Stimulated activated CD8-positive, alpha-beta memory T cell treated with anti-CD3 and anti-CD28 coated beads, Interleukin-15, amount 100 ng/mL, for 1 hour (primary cell): ENCODE measurements around the gene ANGPTL2.

Experiments
- DNase-seq: peaks from one replicate; pipeline ENCODE4 v3.0.0-alpha.2; 2020; ENCODE audit warnings: low read depth

The ANGPTL2 gene

DNA sequence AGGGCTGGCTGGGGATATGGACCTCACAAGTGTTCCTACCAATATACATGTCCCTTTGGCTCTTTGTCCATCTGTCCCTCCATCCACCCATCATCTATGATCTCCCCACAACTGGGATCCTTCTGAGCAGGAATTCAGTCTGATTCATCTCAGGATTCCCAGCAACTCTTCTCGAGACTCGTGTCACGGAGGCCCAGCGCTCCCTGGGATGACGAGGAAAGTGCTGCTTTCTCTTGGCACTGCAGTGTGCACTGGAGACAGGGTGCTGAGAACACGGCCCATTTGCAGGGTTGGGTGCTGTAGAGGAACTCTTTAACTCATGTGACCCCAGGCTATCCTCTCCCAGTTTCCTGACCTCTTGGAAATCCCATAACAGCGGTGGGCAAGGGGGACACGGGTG lies 72.9 kb downstream of the ANGPTL2 start:
- DNase-seq: no peak

DNA sequence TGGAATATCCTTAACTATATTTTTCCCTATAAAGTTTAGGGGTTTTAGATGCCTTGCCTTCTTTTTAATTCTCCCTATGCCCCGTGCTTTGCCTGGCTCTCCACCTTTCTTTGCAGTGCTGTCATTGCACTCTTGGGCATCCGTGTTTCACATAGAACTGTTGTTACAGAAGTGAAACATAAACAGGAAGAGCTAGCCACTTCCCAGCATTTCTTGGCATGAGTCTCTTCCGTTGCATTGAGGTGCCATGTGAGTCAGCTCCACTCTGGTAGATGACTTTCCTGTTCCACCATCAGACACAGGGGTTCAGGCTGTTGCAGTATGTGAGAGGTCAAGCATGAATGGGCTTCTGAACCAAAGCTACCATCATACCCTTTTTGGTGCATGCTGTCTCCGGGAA lies 73.4 kb downstream of the ANGPTL2 start:
- DNase-seq: no peak

- no peak for DNase-seq
Observed at GRCh38 chr9:127047971-127048370, 74.5 kb downstream of the ANGPTL2 start.

DNA sequence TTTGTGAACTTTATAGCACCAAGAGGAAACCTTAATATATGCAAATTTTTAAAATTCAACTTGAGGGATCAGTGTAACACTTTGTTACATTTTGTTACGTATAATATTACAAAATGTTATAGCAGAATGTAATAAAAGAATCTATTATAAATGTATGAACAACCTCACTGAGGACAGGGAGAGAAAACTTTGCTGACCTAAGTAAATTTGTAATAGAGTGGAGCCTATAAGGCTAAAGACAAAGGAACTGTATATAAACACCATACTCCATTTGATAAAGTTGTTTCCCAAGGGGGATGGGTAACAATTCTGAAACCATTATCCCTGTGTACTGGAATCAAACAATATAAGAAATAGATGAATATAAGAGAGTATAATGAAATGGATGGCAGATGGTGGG lies 77.3 kb downstream of the ANGPTL2 start:
- DNase-seq: no peak

DNA sequence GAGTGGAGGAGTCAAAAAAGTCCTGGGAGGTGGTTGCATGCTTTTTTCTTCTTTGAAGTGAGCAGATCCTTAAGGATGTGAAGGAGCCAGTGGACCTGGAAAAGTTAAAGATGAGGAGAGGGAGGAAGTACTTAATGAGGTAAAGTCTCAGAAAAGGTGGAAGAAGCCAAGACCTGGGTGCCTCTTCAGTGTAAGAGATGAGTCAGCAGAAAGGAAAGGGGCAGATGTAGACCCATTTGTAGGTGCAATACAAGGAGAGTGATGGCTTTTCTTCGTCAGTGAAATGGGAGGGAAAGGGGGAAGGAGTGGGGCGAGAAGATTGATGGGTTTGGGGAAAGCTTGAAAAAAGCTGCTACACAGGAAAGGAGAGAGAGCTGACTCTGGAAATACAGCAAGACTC lies 82.9 kb downstream of the ANGPTL2 start:
- DNase-seq: no peak

DNA sequence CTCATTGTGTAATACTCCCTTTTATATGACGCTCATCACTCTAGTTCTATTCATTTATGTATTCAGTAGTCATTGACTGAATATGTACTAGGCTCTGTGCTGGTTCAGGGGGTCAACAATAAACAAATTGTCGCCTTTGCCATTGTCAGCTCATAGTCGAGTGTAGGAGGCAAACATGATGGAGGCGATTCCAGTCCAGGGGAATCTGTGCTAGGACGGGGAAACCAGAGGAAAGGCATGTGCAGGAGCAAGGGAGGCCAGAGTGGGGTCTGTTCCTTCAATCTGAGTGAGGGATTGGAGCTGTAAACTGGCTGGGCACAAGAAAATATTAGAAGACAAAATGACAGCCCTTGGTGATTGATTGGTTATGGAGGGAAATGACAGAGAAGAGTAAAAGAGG lies 83.9 kb downstream of the ANGPTL2 start:
- no peak for DNase-seq
